ENCODE data around the gene CRYBG2. TPM values are rescaled to one million over a fixed set of nuclear protein-coding genes. Genes with fewer than 3 reads are reported as not detected.

The CRYBG2 gene
- total RNA-seq, 1 donor from 2014 or later, result 19.5 TPM

DNA sequence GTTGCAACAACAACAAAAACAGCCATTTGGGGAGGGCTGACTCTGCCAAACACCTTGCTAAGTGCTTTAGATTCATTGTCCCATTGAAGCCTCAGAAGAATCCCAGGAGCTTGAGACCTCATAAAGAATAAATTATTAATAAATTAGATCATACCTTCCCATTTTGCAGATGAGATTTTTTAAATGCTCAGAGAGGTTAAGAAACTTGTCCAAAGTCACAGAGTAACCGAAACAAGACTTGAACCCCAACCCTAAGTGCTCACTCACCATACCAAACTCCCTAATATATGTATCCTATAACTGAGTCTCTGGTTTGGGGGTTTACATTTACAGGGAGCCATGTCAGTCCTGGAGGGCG is 3.6 kb downstream of the CRYBG2 start:
- H3K27me3 ChIP-seq (ENCODE audit: control insufficient read depth, insufficient read depth, low read length), result no peaks in the 10 kb centered on the region
- peaks cover 10% of the 10 kb centered on the region for H3K36me3 ChIP-seq (ENCODE audit: control insufficient read depth, insufficient read depth, low read length)
- H3K4me3 ChIP-seq (ENCODE audit: low read depth, low read length), result no peak overlapping the region
- FAIRE-seq (no peak), DNase-seq (ENCODE audit: low read depth) (no peak)
- TF ChIP-seq, protein P1, sequence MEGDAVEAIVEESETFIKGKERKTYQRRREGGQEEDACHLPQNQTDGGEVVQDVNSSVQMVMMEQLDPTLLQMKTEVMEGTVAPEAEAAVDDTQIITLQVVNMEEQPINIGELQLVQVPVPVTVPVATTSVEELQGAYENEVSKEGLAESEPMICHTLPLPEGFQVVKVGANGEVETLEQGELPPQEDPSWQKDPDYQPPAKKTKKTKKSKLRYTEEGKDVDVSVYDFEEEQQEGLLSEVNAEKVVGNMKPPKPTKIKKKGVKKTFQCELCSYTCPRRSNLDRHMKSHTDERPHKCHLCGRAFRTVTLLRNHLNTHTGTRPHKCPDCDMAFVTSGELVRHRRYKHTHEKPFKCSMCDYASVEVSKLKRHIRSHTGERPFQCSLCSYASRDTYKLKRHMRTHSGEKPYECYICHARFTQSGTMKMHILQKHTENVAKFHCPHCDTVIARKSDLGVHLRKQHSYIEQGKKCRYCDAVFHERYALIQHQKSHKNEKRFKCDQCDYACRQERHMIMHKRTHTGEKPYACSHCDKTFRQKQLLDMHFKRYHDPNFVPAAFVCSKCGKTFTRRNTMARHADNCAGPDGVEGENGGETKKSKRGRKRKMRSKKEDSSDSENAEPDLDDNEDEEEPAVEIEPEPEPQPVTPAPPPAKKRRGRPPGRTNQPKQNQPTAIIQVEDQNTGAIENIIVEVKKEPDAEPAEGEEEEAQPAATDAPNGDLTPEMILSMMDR (IDR thresholded peaks at IDR 0.05; ENCODE audit: insufficient read depth, low read length, severe bottlenecking), result no peak

DNA sequence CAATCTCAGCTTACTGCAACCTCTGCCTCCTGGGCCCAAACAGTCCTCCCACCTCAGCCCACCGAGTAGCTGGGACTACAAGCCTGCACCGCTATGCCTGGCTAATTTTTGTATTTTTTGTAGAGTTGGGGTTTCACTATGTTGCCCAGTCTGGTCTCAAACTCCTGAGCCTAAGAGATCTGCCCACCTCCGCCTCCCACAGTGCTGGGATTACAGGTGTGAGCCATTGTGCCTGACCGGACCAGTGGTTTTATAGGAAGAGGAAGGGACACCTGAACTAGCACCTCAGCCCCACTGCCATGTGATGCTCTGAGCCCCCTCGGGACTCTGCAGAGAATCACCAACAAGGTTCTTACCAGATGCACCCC is 4.1 kb downstream of the CRYBG2 start:
- H3K27me3 ChIP-seq (ENCODE audit: control insufficient read depth, insufficient read depth, low read length), result no peaks in the 10 kb centered on the region
- TF ChIP-seq, protein P1 (IDR thresholded peaks at IDR 0.05; ENCODE audit: insufficient read depth, low read length, severe bottlenecking), result no peak
- FAIRE-seq (no peak), DNase-seq (ENCODE audit: low read depth) (no peak)
- no peak overlapping the region for H3K4me3 ChIP-seq (ENCODE audit: low read depth, low read length)
- peaks cover 10% of the 10 kb centered on the region for H3K36me3 ChIP-seq (ENCODE audit: control insufficient read depth, insufficient read depth, low read length)

DNA sequence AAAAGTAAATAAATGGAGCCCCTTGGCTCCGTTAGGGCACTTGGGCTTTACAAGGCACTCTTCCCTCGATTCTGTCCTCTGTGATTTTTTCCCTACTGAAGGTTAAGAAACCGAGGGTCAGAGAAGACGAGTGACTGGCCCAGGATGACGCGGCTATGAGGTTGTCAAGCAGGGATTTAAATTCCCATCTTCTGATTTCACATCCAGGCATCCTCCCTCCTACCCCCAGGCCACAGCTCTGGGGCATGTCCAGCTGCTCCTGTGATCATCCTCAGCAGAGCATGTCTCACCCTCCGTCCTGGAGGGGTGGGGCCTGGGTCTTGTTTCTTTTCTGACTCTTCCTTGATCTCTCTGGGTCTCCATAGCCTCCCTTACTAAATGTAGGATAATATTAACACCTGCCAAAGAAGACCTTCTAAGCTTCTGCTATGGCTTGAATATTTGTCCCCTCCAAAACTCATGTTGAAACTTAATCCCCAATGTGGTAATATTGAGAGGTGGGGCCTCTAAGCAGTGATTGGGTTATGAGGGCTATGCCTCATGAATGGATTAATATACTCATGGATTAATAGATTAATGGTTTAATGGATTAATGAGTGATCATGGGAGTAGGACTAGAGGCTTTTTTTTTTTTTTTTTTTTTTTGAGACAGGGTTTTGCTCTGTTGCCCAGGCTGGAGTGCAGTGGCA is 4.6 kb downstream of the CRYBG2 start:
- peaks cover 12% of the 10 kb centered on the region for H3K36me3 ChIP-seq (ENCODE audit: control insufficient read depth, insufficient read depth, low read length)
- DNase-seq (ENCODE audit: low read depth), result peak; percentile 49
- TF ChIP-seq, protein P1 (IDR thresholded peaks at IDR 0.05; ENCODE audit: insufficient read depth, low read length, severe bottlenecking), result no peak
- no peaks in the 10 kb centered on the region for H3K27me3 ChIP-seq (ENCODE audit: control insufficient read depth, insufficient read depth, low read length)
- H3K4me3 ChIP-seq (ENCODE audit: low read depth, low read length), result no peak overlapping the region
- FAIRE-seq, result no peak

GRCh38 chr1:26346274-26347033 is 7.5 kb downstream of the CRYBG2 start:
- Histone ChIP-seq H3K27me3 (ENCODE audit: control insufficient read depth, insufficient read depth, low read length) (no peaks in the 10 kb centered on the region), H3K4me3 (ENCODE audit: low read depth, low read length) (no peak overlapping the region), H3K36me3 (ENCODE audit: control insufficient read depth, insufficient read depth, low read length) (peaks cover 19% of the 10 kb centered on the region)
- TF ChIP-seq, protein P1 (IDR thresholded peaks at IDR 0.05; ENCODE audit: insufficient read depth, low read length, severe bottlenecking), result no peak
- DNase-seq (ENCODE audit: low read depth) (no peak), FAIRE-seq (no peak)

DNA sequence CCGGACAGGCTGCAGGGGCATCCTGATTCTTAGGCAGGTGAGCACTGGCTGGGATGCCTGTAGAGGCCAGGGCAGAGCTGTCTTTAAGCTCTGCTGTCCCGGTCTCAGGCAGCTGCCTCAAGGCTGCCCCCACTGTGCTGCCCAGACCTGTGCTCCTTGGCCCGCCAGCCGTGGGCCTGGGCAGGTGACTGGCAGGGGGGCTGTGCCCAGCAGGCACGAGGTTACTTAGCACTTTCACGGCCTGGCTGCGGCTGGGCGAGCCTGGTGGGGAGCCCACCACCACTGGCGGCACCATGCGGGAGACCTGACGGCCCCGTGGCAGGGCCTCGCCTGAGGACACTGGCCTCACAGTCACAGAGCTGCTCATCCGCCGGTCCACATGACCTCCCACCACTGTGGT is 8.2 kb downstream of the CRYBG2 start:
- DNase-seq (ENCODE audit: low read depth), result no peak
- H3K36me3 ChIP-seq (ENCODE audit: control insufficient read depth, insufficient read depth, low read length), result peaks cover 19% of the 10 kb centered on the region

More for the DNA sequence above, 8.2 kb downstream of the CRYBG2 start:
- no peaks in the 10 kb centered on the region for H3K27me3 ChIP-seq (ENCODE audit: control insufficient read depth, insufficient read depth, low read length)
- H3K4me3 ChIP-seq (ENCODE audit: low read depth, low read length), result no peak overlapping the region
- TF ChIP-seq, protein P1 (IDR thresholded peaks at IDR 0.05; ENCODE audit: insufficient read depth, low read length, severe bottlenecking), result no peak
- no peak for FAIRE-seq
